Stromal cell of bone marrow (primary cell): Measurements from ENCODE around the gene ZNRF3.
"Not testable (repeated sequence)": the region's sequence is repeated elsewhere in the genome, so short reads cannot be mapped to it uniquely, and the experiment has no call there.

Experiments used
- DNase-seq: peaks from one replicate; pipeline ENCODE4 v3.0.0-alpha.2; 2012; ENCODE audit warnings: low read depth

The ZNRF3 gene

DNA sequence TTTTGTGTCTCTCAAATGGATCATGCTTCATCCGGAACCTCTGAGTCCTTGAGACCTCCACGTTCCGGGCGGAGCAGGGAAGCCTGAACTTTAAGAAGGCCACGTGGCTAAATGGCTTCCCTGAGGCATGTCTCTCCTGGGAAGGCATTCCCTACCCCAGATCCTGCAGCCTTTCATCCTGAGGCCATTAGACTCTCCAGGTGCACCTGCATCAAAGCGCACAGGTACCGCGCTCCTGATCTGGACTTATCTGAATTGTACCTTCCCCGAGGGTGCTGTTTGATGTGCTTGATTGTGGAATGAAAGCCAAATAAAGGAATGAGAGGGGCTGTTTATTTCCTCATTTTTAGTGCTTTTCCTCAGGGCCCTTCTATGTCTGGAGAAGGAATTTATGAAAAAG lies 155.8 kb downstream of the ZNRF3 start:
- DNase-seq, result no peak

DNA sequence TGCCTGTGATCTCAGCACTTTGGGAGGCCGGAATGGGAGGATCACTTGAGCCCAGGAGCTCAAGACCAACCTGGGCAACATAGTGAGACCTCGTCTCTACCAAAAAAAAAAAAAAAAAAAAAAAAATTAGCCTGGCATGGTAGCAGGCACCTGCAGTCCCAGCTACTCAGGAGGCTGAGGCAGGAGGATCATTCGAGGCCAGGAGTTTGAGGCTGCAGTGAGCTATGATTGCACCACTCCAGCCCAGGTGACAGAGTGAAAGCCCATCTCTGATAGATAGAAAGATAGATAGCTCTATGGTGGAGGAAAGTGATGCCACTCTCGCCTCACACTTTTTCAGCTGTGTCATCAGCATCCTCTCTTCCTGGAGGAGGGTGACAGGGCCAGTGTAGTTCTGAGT lies 156.3 kb downstream of the ZNRF3 start:
- DNase-seq, result not testable (repeated sequence)

DNA sequence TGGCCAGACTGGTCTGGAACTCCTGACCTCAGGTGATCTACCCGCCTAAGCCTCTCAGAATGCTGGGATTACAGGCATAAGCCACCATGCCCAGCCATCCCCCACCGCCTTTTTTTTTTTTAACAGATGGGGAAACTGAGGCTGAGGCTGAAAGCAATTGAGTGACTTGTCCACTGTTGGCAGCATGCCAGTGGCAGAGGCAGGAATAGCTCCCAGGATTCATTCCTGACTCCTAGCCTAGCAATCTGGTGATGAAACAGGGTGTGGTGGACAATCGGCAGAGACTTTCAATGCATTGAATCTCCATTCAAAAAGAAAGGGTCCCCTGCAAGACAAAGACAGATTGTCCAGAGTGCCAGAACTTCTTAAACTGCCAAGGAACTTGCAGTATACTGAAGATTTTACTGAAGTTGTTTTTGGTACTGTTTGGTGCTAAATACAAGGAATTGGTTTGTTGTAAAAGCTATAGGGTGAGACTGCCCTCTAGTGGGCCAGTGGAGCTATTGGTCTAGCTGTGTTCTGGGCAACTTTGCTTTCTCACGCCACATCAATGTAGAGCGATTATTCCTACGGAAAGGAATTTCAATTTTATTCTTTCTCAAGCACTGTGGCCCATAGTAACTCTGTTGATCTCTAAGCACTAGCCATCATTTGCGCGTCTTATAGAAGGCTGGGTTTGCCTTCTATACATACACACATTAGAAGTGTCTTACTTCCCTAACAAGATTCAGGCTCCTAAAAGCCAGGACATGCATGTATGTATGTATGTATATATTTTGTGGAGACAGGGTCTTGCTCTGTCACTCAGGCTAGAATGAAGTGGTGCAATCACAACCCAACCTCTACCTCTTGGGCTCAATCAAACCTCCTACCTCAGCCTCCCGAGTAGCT lies 157.3 kb downstream of the ZNRF3 start:
- DNase-seq, result peak; percentile 81

DNA sequence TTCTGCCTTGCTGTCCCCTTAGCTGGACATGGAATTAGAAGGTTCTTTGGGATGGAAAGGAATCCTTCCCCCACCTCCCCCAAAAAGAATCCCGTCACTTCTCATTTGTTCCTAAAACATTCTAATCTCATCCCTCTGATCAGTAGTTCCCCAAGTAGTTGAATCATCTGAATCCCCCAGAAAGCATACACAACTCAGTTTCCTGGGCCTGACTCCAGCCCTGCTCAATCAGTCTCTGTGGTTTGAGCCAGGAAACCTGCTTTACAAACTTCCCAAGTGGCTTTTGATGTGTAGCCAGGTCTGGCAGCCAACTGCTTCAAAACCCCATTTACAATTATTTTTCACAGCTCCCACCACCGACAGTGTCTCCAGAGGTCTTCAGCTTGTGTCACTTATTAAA lies 158.0 kb downstream of the ZNRF3 start:
- peak; percentile 65 for DNase-seq

DNA sequence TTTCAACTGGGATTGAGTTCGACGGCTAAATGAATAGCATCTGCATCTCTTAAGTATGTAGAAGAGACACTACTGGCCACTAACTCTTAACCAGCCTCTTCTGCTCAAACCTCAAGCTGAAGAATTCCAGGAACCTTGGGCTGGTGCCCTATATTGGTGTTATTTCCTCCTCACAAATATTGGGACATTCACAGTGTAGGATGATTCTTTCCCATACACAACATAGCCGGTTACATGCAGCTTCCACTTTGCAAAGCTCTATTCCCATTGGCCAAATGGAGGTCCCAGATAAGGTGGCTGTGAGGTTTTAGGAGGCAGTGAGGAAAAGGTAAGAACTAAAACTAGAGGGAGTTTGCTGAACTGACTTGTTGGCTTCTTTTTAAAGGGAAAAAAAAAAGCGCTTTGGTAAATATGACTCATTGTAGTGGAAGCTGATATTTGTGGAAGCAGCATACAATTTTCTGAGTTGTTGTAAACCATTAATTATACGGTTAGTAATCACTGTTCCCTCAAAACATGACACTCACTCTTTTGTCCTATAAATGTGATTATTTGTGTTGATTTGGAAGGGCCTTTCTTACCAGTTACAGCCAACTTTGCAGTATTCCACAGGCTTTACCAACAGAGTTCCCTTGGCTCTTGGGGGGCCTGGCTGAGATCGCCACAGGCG lies 160.7 kb downstream of the ZNRF3 start:
- DNase-seq, result peak; percentile 37

DNA sequence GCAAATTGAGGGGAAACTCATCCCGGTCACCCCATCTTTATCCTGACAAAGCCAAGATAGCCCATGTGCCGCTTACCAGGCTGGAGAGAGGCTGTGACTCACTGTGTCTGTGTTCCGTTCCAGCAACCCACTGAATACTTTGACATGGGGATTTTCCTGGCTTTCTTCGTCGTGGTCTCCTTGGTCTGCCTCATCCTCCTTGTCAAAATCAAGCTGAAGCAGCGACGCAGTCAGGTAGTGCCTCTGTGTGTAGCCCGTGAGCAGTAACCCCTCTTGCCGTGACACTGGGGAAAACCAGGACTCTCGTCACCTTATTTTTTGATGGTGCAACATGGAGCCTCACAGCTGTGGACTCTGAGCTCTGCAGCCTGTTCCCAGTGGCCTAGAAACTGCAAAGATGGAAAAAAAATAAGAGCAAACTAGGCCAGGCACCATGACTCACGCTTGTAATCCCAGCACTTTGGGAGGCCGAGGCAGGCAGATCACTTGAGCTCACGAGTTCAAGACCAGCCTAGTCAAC lies 161.3 kb downstream of the ZNRF3 start:
- DNase-seq, result peak; percentile 67

DNA sequence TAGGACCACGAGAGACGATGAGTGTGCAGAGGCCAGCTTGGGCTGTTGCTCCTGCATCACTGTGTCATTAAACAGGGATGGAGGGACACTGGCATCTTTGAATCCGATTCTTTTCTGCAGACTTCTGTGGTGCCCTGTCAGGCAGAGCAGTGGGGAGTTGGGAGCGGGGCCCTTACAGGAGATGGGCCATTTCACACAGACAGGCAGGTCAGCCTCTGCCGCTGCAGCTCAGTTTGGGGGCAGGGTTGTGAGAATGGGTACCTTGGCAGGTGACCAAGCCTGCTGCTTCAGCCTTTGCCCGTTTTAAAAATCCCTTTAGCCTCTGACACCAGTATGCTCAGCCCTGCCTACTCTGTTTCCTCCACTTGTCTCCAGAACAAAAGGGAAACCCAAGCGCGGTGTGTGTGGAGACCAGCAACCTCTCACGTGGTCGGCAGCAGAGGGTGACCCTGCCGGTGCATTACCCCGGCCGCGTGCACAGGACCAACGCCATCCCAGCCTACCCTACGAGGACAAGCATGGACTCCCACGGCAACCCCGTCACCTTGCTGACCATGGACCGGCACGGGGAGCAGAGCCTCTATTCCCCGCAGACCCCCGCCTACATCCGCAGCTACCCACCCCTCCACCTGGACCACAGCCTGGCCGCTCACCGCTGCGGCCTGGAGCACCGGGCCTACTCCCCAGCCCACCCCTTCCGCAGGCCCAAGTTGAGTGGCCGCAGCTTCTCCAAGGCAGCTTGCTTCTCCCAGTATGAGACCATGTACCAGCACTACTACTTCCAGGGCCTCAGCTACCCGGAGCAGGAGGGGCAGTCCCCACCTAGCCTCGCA lies 165.7 kb downstream of the ZNRF3 start:
- DNase-seq, result no peak

DNA sequence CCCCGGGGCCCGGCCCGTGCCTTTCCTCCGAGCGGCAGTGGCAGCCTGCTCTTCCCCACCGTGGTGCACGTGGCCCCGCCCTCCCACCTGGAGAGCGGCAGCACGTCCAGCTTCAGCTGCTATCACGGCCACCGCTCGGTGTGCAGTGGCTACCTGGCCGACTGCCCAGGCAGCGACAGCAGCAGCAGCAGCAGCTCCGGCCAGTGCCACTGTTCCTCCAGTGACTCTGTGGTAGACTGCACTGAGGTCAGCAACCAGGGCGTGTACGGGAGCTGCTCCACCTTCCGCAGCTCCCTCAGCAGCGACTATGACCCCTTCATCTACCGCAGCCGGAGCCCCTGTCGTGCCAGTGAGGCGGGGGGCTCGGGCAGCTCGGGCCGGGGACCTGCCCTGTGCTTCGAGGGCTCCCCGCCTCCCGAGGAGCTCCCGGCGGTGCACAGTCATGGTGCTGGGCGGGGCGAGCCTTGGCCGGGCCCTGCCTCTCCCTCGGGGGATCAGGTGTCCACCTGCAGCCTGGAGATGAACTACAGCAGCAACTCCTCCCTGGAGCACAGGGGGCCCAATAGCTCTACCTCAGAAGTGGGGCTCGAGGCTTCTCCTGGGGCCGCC lies 166.4 kb downstream of the ZNRF3 start:
- DNase-seq, result no peak

DNA sequence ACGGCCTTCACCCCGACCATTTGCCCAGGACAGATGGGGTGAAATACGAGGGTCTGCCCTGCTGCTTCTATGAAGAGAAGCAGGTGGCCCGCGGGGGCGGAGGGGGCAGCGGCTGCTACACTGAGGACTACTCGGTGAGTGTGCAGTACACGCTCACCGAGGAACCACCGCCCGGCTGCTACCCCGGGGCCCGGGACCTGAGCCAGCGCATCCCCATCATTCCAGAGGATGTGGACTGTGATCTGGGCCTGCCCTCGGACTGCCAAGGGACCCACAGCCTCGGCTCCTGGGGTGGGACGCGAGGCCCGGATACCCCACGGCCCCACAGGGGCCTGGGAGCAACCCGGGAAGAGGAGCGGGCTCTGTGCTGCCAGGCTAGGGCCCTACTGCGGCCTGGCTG lies 167.1 kb downstream of the ZNRF3 start:
- no peak for DNase-seq

DNA sequence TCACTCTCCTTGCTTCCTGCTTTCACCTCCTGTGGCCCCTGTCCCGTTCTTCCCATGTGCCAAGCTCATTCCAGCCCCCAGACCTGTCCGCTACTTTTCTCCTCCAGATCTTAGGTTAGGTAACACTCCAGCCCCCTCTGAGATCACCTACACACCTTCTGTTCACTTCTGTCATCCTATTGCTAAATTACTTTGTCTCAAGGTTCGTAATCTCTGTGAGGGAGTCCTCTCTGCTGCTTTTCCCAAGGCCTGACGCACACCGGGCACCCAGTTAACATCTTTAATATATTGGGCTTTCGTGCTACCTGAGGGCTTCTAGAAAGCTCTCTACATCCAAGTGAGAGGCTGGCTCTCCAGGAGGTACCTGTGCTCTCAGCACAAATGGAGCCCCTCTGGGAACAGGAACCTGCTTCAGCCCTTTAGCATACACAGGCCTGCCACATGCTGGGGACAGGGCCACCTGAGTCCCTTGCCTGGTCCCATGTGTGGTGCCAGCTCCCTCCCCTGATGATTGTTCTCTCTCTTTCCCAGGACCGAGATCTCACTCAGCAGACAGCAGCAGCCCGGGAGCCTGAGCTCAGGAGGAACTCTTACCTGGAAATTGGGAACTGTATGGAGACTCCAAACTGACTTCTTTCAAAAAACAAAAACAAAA lies 169.8 kb downstream of the ZNRF3 start:
- DNase-seq, result no peak

DNA sequence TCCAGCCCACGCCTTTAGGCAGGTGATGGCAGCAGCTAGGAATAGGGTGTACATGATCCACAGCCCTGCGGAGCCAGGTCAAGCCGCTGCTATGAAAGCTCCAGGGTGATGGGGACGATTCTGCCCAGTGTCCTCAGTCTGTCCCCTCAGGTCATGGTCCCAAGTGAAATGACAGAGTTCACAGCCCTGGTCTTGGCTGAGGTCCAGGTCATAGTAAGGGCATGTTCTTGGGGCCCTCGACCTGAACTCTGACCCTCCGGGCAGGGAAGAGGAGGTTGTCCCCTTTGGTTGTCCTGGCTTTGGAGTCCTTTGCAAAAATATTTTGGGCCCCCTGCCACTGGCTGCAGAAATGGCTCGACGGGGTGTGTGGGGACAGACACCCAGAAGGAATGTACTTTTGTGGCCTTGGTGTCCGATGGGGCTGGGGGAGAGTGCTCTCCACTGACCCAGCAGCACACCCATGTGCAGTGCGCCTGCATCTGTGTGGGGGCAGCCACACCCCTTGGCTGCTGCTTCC lies 170.9 kb downstream of the ZNRF3 start:
- no peak for DNase-seq

DNA sequence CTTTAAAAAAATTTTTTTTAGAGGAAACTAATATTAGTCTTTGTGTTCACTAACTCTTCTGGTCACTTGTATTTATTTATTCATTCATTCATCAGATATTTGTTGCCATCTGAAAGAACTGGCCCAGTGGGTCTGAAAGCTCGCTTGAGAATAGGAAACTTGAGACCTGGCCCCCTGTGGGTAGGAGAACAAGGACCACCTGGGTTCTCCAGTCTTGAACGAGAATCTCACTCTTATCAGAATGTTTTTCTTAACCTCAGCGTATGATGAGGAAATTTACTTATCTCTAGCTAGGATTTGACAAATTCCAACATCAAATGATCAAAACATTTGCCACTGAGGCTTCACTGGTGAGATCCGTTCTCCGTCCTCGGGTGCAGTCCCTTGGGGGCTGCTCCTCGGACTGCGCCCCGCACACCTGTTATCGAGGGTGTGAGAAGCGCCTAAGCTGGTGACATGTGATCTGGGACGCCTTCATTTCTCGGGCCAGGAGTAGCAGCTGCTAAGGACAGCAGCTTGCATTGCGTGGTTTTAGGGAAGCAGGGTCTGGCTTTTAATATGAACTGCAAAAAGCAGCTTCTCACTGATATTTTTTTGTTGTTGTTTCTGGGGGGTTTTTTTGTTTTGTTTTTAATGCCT lies 171.9 kb downstream of the ZNRF3 start:
- no peak for DNase-seq

DNA sequence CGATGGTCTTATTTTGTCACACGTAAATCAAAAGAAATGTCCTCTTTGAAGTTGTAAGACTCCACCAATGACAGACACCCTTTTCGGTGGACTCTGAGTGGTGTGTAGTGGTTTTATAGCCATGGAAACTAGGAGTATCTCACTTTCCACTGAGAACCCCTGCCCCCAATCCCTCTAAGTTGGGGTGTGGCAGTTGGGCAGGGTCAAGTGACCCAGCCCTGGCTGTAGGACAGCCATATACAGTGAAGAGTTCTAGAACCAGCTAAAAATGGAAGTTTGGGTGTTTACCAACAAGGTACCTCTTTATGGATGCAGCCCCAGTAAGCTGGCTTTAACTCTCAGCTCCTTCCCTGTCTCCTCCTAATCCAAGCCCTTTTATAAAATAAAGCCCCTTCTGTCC lies 173.1 kb downstream of the ZNRF3 start:
- DNase-seq, result no peak

DNA sequence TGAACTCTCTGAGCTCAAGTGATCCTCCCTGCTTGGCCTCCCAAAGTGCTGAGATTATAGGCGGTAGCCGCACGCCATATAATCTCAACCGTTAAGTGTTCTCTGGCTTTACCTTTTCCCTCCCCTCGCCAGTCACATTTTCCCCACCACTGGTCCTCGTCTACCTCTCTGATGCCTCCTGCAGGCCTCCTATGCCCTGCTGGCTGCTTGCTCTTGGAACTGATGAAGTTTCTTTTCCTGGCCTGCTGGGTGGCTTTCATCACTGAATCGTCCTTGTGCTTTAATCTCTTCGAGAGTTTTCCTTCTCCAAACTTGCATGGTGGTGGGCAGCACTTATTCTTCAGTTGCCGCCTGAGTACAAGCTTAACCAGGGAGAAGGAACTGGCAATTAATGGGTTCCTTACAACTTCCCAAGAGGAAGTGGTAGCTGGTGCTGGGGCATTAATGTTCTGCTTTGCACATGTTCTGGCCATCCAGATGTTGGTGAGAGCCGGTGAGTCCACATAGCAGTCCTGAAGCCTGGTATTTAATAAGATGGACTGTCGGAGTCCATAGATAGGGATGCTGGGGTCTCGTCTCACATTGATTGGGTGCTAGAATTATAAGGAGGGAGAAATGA lies 177.0 kb downstream of the ZNRF3 start:
- no peak for DNase-seq

DNA sequence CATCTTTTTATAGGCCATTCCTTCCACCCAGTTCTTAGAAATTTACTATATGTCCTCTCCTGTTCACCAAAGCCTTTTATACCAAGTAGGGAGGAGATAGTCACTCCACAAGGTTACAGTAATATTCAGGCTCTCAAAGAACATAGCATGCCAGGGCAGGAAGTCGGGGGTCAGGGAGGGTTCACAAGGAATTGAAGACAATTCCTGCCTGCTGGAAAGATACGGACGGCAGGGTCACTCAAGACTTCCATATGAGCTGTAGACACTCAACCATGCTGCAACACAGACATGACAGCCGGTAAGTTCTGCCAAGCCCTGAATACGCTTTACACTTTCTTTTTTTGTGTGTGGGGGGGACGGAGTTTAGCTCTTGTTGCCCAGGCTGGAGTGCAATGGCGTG lies 177.6 kb downstream of the ZNRF3 start:
- no peak for DNase-seq

DNA sequence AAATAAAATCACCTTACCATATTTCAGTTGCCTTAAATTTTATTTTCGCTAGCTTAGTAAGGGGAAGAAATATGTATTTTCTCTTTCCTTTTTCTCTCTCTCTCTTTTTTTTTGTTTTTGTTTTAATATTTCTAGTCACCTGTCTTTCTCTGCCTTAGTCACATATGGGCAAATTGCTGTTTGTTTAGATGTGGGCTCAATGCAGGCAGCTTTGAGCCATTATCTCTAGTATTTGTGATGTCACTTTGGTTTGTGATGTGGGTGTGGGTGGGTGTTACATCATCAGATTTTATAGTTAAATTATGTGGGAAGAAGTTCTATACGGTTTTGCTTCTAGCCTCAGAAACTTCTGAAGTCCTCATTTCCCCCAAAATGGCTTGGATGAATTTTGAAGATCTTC lies 178.4 kb downstream of the ZNRF3 start, which contains the start of gene C22orf31:
Gene C22orf31, minus strand, starts transcription at position 59 of the 400 bp plus-strand sequence. Its CDS starts 39 bp downstream, at position 20.
- DNase-seq, result no peak

DNA sequence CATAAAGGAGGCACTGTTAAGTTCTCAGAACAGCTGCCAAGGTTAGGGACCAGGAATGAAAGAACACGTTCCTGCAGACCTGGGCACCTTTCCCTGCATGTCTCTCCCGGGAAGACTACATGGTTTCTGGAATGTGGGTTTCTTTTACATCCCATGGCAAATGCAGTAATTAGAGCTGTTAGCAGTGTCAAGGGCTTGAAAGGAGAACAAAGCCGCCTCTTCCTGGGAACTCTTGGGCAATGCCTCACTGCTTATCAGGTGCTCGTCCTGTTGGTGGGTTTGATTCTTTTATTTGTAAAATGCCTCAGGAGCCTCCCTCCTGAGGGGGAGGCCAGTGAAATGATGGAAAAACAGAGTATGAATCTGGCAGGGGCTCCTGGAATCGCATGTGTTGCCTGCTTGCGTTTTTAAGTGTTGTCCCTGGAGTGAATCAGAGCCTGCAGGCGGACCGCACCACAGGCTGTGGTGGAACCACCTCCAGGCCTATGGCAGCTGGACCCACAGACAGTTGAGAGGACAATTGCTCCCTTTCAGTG lies 179.0 kb downstream of the ZNRF3 start:
- no peak for DNase-seq

DNA sequence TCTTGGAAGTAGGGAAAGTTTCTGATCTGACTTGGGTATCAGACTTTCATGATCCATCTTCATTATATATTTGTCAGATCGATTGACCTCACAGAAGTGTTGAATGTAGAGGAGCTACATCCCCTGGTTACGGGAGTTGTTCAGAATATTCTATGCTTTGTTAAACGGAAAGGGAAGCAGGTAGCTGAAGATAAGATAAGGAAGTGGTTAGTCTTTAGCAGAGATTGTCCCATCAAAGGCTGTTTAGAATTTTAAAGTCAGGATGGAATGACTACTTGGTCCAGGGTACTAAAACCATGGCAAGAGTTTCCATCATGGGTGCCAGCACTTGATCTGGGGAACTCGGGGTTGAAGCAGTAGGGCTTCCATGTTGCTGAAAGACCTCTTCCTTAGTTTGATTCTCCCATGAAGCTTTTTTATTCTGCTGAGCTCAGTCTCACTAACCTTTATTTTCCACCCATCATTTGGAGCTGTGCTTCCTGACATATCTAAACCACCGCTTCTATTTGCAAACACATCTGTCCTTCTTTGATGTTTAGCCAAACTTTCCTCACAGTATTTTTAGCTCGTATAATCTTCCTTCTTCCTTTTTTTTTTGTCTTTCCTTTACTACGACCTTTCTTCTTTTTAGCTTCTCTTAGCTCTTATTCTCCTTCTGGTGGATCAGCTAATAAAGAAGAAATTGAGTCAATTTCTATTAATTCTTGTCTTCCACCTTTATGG lies 182.3 kb downstream of the ZNRF3 start:
- DNase-seq, result no peak

DNA sequence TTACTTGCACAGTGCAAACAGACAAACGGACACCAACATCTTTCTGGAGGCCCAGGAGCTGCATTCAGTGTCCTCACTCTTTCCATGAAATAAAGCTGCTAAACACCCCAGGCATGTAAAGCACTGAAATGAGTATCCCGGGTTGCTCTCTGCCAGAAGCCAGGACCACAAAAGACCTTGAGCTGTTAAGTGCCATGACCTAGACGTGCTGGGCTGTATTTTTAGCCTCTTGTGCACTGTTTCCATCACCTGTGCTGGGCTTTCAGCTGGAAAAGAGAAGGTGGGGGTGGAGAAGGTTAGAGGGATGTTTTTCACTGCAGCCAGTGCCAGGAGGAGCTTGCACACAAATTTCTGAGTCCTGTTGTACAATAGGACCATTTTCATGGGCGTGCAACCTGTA lies 186.1 kb downstream of the ZNRF3 start:
- DNase-seq, result no peak
